Sigmoid colon (tissue), 7 donors: Measurements from ENCODE around the gene PLPP1. TPM values are rescaled to one million over a fixed set of nuclear protein-coding genes. Genes with fewer than 3 reads are reported as not detected.

Experiments
- DNase-seq: peaks from one replicate; pipeline ENCODE4 v3.0.0-alpha.2; 2019
- H3K27ac ChIP-seq, 4 donors: fragments of 200-600 bp; sonication (generic); one replicate each; pipeline ENCODE4 v1.5.1; 2016 to 2019; ENCODE audit warnings: mild to moderate bottlenecking in 1 of 4
- H3K27me3 ChIP-seq, 3 donors: fragments of 200-600 bp; sonication (generic); one replicate each; pipeline ENCODE4 v1.5.1; 2019; ENCODE audit warnings: mild to moderate bottlenecking in 1 of 3
- H3K36me3 ChIP-seq, 4 donors: fragments of 200-600 bp; sonication (generic); one replicate each; pipeline ENCODE4 v1.5.1; 2016 to 2019
- H3K4me1 ChIP-seq, 4 donors: fragments of 200-600 bp; sonication (generic); one replicate each; pipeline ENCODE4 v1.5.1; 2017 to 2019
- H3K4me3 ChIP-seq, 4 donors: fragments of 200-600 bp; sonication (generic); one replicate each; pipeline ENCODE4 v1.5.1; 2017 to 2019; ENCODE audit warnings: mild to moderate bottlenecking in 2 of 4, moderate library complexity in 1 of 4
- H3K9me3 ChIP-seq, 4 donors: fragments of 200-600 bp in 3 of 4; sonication (generic) in 3 of 4; one replicate each; pipeline versions ENCODE4 v1.5.1 to v1.6.1; 2013 to 2019
- EP300 ChIP-seq, 4 donors: sonication (generic); formaldehyde crosslinking; IDR thresholded peaks; one replicate each; pipeline ENCODE4 v1.6.1; 2017; ENCODE audit warnings: antibody characterized with exemption in 4 of 4
- POLR2A ChIP-seq, 2 donors: fragments of 450-650 bp; IDR thresholded peaks; one replicate each; pipeline ENCODE4 v1.6.1; 2016; ENCODE audit warnings: antibody characterized with exemption in 2 of 2, mild to moderate bottlenecking in 2 of 2, moderate library complexity in 2 of 2
- POLR2AphosphoS5 ChIP-seq, 4 donors: sonication (generic); formaldehyde crosslinking; IDR thresholded peaks; one replicate each; pipeline ENCODE4 v1.6.1; 2017; ENCODE audit warnings: antibody characterized with exemption in 4 of 4
- WGBS, 2 donors: extraction: QIAGEN DNeasy Blood & Tissue Kit; methylation state at CpG; one replicate each; pipeline ENCODE4 v1.1.7; 2013; 5-methylcytosine and 5-hydroxymethylcytosine counted together
- intact Hi-C: fragments of 100-400 bp; cut with DNase I; formaldehyde crosslinking; loops from one replicate; pipeline ENCODE4 v1.15.1; 2023
- polyA plus RNA-seq, 3 donors: library from polyadenylated mRNA; stranded (reverse); fragments of 200-250 nt; gene quantifications; one replicate each; pipeline ENCODE4 v1.2.3, GENCODE V29; 2013
- total RNA-seq, 4 donors: library from RNA; depleted of rRNA; stranded (reverse); fragments of >200 nt; gene quantifications; one replicate each; pipeline ENCODE4 v1.1.0, GENCODE V29; 2016
- TF ChIP-seq, protein P1 (sequence below), 4 experiments: fragments of 450-650 bp in 3 of 4; fragments of 200-600 bp in 1 of 4; IDR thresholded peaks; one replicate each; pipeline ENCODE4 v1.5.1; 2016 to 2019; ENCODE audit warnings: antibody characterized with exemption in 4 of 4, mild to moderate bottlenecking in 3 of 4, moderate library complexity in 2 of 4
- donor health status: healthy with polysubstance abuse.
- donor health status: Bipolar disorder and iron deficiency.
- donor health status: healthy.

The PLPP1 gene
- total and polyA plus RNA-seq, 7 donors: 44.2 to 355 (median 264) TPM

GRCh38 chr5:55470282-55470681, 64.5 kb downstream of the PLPP1 start:
- Histone ChIP-seq H3K9me3 (no peaks in the 10 kb centered on the region), H3K36me3 (peaks cover 0 to 43% (median 4%) of the 10 kb centered on the region in 4 donors), H3K4me3 (no peak overlapping the region), H3K27me3 (no peaks in the 10 kb centered on the region), H3K4me1 (peaks cover 0 to 55% (median 36%) of the 10 kb centered on the region in 4 donors), H3K27ac (peak overlapping the region in 2 of 4 donors; percentile 24 to 48)
- 95 to 97% methylated on average over 1 of the region's 1 CpG for WGBS, 2 donors
- DNase-seq: no peak
- intact Hi-C loops: no loop called here
- TF ChIP-seq POLR2A (IDR thresholded peaks at IDR 0.05) (no peak), EP300 (IDR thresholded peaks at IDR 0.05) (no peak), POLR2AphosphoS5 (IDR thresholded peaks at IDR 0.05) (no peak)
- TF ChIP-seq, protein P1, sequence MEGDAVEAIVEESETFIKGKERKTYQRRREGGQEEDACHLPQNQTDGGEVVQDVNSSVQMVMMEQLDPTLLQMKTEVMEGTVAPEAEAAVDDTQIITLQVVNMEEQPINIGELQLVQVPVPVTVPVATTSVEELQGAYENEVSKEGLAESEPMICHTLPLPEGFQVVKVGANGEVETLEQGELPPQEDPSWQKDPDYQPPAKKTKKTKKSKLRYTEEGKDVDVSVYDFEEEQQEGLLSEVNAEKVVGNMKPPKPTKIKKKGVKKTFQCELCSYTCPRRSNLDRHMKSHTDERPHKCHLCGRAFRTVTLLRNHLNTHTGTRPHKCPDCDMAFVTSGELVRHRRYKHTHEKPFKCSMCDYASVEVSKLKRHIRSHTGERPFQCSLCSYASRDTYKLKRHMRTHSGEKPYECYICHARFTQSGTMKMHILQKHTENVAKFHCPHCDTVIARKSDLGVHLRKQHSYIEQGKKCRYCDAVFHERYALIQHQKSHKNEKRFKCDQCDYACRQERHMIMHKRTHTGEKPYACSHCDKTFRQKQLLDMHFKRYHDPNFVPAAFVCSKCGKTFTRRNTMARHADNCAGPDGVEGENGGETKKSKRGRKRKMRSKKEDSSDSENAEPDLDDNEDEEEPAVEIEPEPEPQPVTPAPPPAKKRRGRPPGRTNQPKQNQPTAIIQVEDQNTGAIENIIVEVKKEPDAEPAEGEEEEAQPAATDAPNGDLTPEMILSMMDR (IDR thresholded peaks at IDR 0.05): no peak

GRCh38 chr5:55469839-55470238, 64.9 kb downstream of the PLPP1 start:
- Histone ChIP-seq H3K9me3 (no peaks in the 10 kb centered on the region), H3K27me3 (no peaks in the 10 kb centered on the region), H3K27ac (peak overlapping the region in 2 of 4 donors; percentile 24 to 48), H3K4me3 (no peak overlapping the region), H3K4me1 (peaks cover 0 to 50% (median 34%) of the 10 kb centered on the region in 4 donors), H3K36me3 (peaks cover 0 to 46% (median 4%) of the 10 kb centered on the region in 4 donors)
- intact Hi-C loops: no loop called here
- TF ChIP-seq, protein P1 (IDR thresholded peaks at IDR 0.05): no peak
- TF ChIP-seq EP300 (IDR thresholded peaks at IDR 0.05) (no peak), POLR2A (IDR thresholded peaks at IDR 0.05) (no peak), POLR2AphosphoS5 (IDR thresholded peaks at IDR 0.05) (no peak)
- DNase-seq: no peak

- DNase-seq: no peak
- 19 to 61% methylated on average over 5 of the region's 5 CpGs for WGBS, 2 donors
- no peak overlapping the region for H3K4me3 ChIP-seq
- H3K27ac ChIP-seq: peak overlapping the region in 3 of 4 donors; percentile 0 to 48 (median 41)
- H3K27me3 ChIP-seq: no peaks in the 10 kb centered on the region
- H3K4me1 ChIP-seq: peaks cover 0 to 42% (median 31%) of the 10 kb centered on the region in 4 donors
- no peak for TF ChIP-seq POLR2AphosphoS5 (IDR thresholded peaks at IDR 0.05)
- TF ChIP-seq, protein P1 (IDR thresholded peaks at IDR 0.05): no peak
- no peak for TF ChIP-seq EP300 (IDR thresholded peaks at IDR 0.05)
- no peak for TF ChIP-seq POLR2A (IDR thresholded peaks at IDR 0.05)
- H3K9me3 ChIP-seq: no peaks in the 10 kb centered on the region
- H3K36me3 ChIP-seq: peaks cover 0 to 45% (median 6%) of the 10 kb centered on the region in 4 donors
- intact Hi-C loops: no loop called here
These were observed 66.8 kb downstream of the PLPP1 start for GRCh38 chr5:55467862-55468551.

DNA sequence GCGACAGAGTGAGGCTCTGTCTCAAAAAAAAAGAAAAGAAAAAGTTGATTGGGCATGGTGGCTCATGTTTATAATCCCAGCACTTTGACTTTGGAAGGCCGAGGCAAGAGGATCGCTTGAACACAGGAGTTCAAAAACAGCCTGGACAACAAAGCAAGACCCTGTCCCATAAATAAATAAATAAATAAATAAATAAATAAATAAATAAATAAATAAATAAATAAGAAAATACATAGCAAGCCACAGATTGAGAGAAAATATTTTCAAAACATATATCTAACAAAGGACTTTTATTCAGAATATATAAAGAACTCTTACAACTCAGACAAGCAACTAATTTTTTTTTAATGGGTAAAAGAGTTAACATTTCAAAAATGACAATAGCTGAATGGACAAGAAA, 71.2 kb downstream of the PLPP1 start:
- Histone ChIP-seq H3K27me3 (no peaks in the 10 kb centered on the region), H3K9me3 (no peaks in the 10 kb centered on the region), H3K4me3 (no peak overlapping the region), H3K27ac (no peak overlapping the region), H3K4me1 (peaks cover 0 to 35% (median 20%) of the 10 kb centered on the region in 4 donors), H3K36me3 (peaks cover 0 to 40% (median 4%) of the 10 kb centered on the region in 4 donors)
- no peak for DNase-seq
- intact Hi-C loops: no loop called here
- 96% methylated on average over 3 of the region's 3 CpGs for WGBS, 2 donors
- TF ChIP-seq POLR2A (IDR thresholded peaks at IDR 0.05): no peak
- no peak for TF ChIP-seq POLR2AphosphoS5 (IDR thresholded peaks at IDR 0.05)
- TF ChIP-seq, protein P1 (IDR thresholded peaks at IDR 0.05): no peak
- TF ChIP-seq EP300 (IDR thresholded peaks at IDR 0.05): no peak
